Measurements from ENCODE around the gene TAF4.

TAF4 gene

GRCh38 chr20:62040381-62040922 lies 25.2 kb downstream of the TAF4 start:
- H3K4me3 ChIP-seq (ENCODE audit: low read depth, low read length), result no peak overlapping the region
- H3K36me3 ChIP-seq (ENCODE audit: control insufficient read depth, insufficient read depth, low read length), result no peaks in the 10 kb centered on the region
- H3K9me3 ChIP-seq (ENCODE audit: control insufficient read depth, insufficient read depth, low read depth, low read length), result no peaks in the 10 kb centered on the region
- H3K9ac ChIP-seq (ENCODE audit: low read length), result no peak overlapping the region
- H3K27ac ChIP-seq (ENCODE audit: low read depth, low read length), result no peak overlapping the region
- H3K27me3 ChIP-seq (ENCODE audit: control insufficient read depth, insufficient read depth, low read length), result no peaks in the 10 kb centered on the region
- peaks cover 33% of the 10 kb centered on the region for H3K4me1 ChIP-seq (ENCODE audit: control insufficient read depth, insufficient read depth, low read length)

- H3K4me3 ChIP-seq (ENCODE audit: low read depth, low read length), result no peak overlapping the region
- no peaks in the 10 kb centered on the region for H3K9me3 ChIP-seq (ENCODE audit: control insufficient read depth, insufficient read depth, low read depth, low read length)
- H3K36me3 ChIP-seq (ENCODE audit: control insufficient read depth, insufficient read depth, low read length), result no peaks in the 10 kb centered on the region
- H3K9ac ChIP-seq (ENCODE audit: low read length), result no peak overlapping the region
- H3K4me1 ChIP-seq (ENCODE audit: control insufficient read depth, insufficient read depth, low read length), result peaks cover 26% of the 10 kb centered on the region
- H3K27me3 ChIP-seq (ENCODE audit: control insufficient read depth, insufficient read depth, low read length), result no peaks in the 10 kb centered on the region
- H3K27ac ChIP-seq (ENCODE audit: low read depth, low read length), result no peak overlapping the region
Measured at GRCh38 chr20:62039738-62040137, 25.9 kb downstream of the TAF4 start.

- Histone ChIP-seq H3K27me3 (ENCODE audit: control insufficient read depth, insufficient read depth, low read length) (no peaks in the 10 kb centered on the region), H3K27ac (ENCODE audit: low read depth, low read length) (no peak overlapping the region), H3K9ac (ENCODE audit: low read length) (no peak overlapping the region), H3K4me3 (ENCODE audit: low read depth, low read length) (no peak overlapping the region), H3K4me1 (ENCODE audit: control insufficient read depth, insufficient read depth, low read length) (peaks cover 9% of the 10 kb centered on the region), H3K9me3 (ENCODE audit: control insufficient read depth, insufficient read depth, low read depth, low read length) (no peaks in the 10 kb centered on the region), H3K36me3 (ENCODE audit: control insufficient read depth, insufficient read depth, low read length) (no peaks in the 10 kb centered on the region)
Measured at GRCh38 chr20:62032609-62033368, 32.9 kb downstream of the TAF4 start.

- peaks cover 14% of the 10 kb centered on the region for H3K4me1 ChIP-seq (ENCODE audit: control insufficient read depth, insufficient read depth, low read length)
- H3K36me3 ChIP-seq (ENCODE audit: control insufficient read depth, insufficient read depth, low read length), result no peaks in the 10 kb centered on the region
- no peak overlapping the region for H3K9ac ChIP-seq (ENCODE audit: low read length)
Measured at GRCh38 chr20:62031462-62032092, 34.1 kb downstream of the TAF4 start.

GRCh38 chr20:62030834-62031434 lies 34.7 kb downstream of the TAF4 start:
- no peak overlapping the region for H3K9ac ChIP-seq (ENCODE audit: low read length)
- H3K27ac ChIP-seq (ENCODE audit: low read depth, low read length), result no peak overlapping the region
- H3K4me1 ChIP-seq (ENCODE audit: control insufficient read depth, insufficient read depth, low read length), result peaks cover 19% of the 10 kb centered on the region
- no peak overlapping the region for H3K4me3 ChIP-seq (ENCODE audit: low read depth, low read length)
- H3K9me3 ChIP-seq (ENCODE audit: control insufficient read depth, insufficient read depth, low read depth, low read length), result no peaks in the 10 kb centered on the region
- H3K36me3 ChIP-seq (ENCODE audit: control insufficient read depth, insufficient read depth, low read length), result no peaks in the 10 kb centered on the region
- no peaks in the 10 kb centered on the region for H3K27me3 ChIP-seq (ENCODE audit: control insufficient read depth, insufficient read depth, low read length)

More at GRCh38 chr20:62031462-62032092, 34.1 kb downstream of the TAF4 start:
- no peak overlapping the region for H3K4me3 ChIP-seq (ENCODE audit: low read depth, low read length)
- H3K27me3 ChIP-seq (ENCODE audit: control insufficient read depth, insufficient read depth, low read length), result no peaks in the 10 kb centered on the region
- no peak overlapping the region for H3K27ac ChIP-seq (ENCODE audit: low read depth, low read length)
- H3K9me3 ChIP-seq (ENCODE audit: control insufficient read depth, insufficient read depth, low read depth, low read length), result no peaks in the 10 kb centered on the region

GRCh38 chr20:62030357-62030756 lies 35.3 kb downstream of the TAF4 start:
- Histone ChIP-seq H3K27me3 (ENCODE audit: control insufficient read depth, insufficient read depth, low read length) (no peaks in the 10 kb centered on the region), H3K4me3 (ENCODE audit: low read depth, low read length) (no peak overlapping the region), H3K27ac (ENCODE audit: low read depth, low read length) (no peak overlapping the region), H3K4me1 (ENCODE audit: control insufficient read depth, insufficient read depth, low read length) (peaks cover 22% of the 10 kb centered on the region), H3K9ac (ENCODE audit: low read length) (no peak overlapping the region), H3K36me3 (ENCODE audit: control insufficient read depth, insufficient read depth, low read length) (no peaks in the 10 kb centered on the region), H3K9me3 (ENCODE audit: control insufficient read depth, insufficient read depth, low read depth, low read length) (no peaks in the 10 kb centered on the region)

GRCh38 chr20:62029949-62030348 lies 35.7 kb downstream of the TAF4 start:
- Histone ChIP-seq H3K4me1 (ENCODE audit: control insufficient read depth, insufficient read depth, low read length) (peaks cover 22% of the 10 kb centered on the region), H3K9ac (ENCODE audit: low read length) (no peak overlapping the region), H3K36me3 (ENCODE audit: control insufficient read depth, insufficient read depth, low read length) (no peaks in the 10 kb centered on the region), H3K9me3 (ENCODE audit: control insufficient read depth, insufficient read depth, low read depth, low read length) (no peaks in the 10 kb centered on the region), H3K27me3 (ENCODE audit: control insufficient read depth, insufficient read depth, low read length) (no peaks in the 10 kb centered on the region), H3K27ac (ENCODE audit: low read depth, low read length) (no peak overlapping the region), H3K4me3 (ENCODE audit: low read depth, low read length) (no peak overlapping the region)

- H3K4me1 ChIP-seq (ENCODE audit: control insufficient read depth, insufficient read depth, low read length), result peaks cover 22% of the 10 kb centered on the region
- H3K9me3 ChIP-seq (ENCODE audit: control insufficient read depth, insufficient read depth, low read depth, low read length), result no peaks in the 10 kb centered on the region
- H3K27me3 ChIP-seq (ENCODE audit: control insufficient read depth, insufficient read depth, low read length), result no peaks in the 10 kb centered on the region
Measured at GRCh38 chr20:62029296-62029695, 36.4 kb downstream of the TAF4 start.

GRCh38 chr20:62028384-62028783 lies 37.3 kb downstream of the TAF4 start:
- Histone ChIP-seq H3K4me1 (ENCODE audit: control insufficient read depth, insufficient read depth, low read length) (peaks cover 22% of the 10 kb centered on the region), H3K9me3 (ENCODE audit: control insufficient read depth, insufficient read depth, low read depth, low read length) (no peaks in the 10 kb centered on the region), H3K4me3 (ENCODE audit: low read depth, low read length) (no peak overlapping the region), H3K27me3 (ENCODE audit: control insufficient read depth, insufficient read depth, low read length) (no peaks in the 10 kb centered on the region), H3K36me3 (ENCODE audit: control insufficient read depth, insufficient read depth, low read length) (no peaks in the 10 kb centered on the region), H3K27ac (ENCODE audit: low read depth, low read length) (no peak overlapping the region), H3K9ac (ENCODE audit: low read length) (no peak overlapping the region)

More at GRCh38 chr20:62029296-62029695, 36.4 kb downstream of the TAF4 start:
- H3K4me3 ChIP-seq (ENCODE audit: low read depth, low read length), result no peak overlapping the region
- no peaks in the 10 kb centered on the region for H3K36me3 ChIP-seq (ENCODE audit: control insufficient read depth, insufficient read depth, low read length)
- H3K27ac ChIP-seq (ENCODE audit: low read depth, low read length), result no peak overlapping the region
- no peak overlapping the region for H3K9ac ChIP-seq (ENCODE audit: low read length)

GRCh38 chr20:62027698-62028321 lies 37.9 kb downstream of the TAF4 start:
- Histone ChIP-seq H3K36me3 (ENCODE audit: control insufficient read depth, insufficient read depth, low read length) (no peaks in the 10 kb centered on the region), H3K4me1 (ENCODE audit: control insufficient read depth, insufficient read depth, low read length) (peaks cover 20% of the 10 kb centered on the region), H3K27me3 (ENCODE audit: control insufficient read depth, insufficient read depth, low read length) (no peaks in the 10 kb centered on the region), H3K27ac (ENCODE audit: low read depth, low read length) (no peak overlapping the region), H3K9ac (ENCODE audit: low read length) (no peak overlapping the region), H3K4me3 (ENCODE audit: low read depth, low read length) (no peak overlapping the region), H3K9me3 (ENCODE audit: control insufficient read depth, insufficient read depth, low read depth, low read length) (no peaks in the 10 kb centered on the region)
